PC-3 (cell line): ENCODE data around the gene ACTL7B. TPM values are rescaled to one million over a fixed set of nuclear protein-coding genes. Genes with fewer than 3 reads are reported as not detected.

ENCODE experiments used
- ATAC-seq: fragments of 200-7000 bp; cut with Tn5 transposase; 2 replicates; pipeline ENCODE4 v1.9.1; 2020; ENCODE audit warnings: mild to moderate bottlenecking, moderate library complexity
- BruUV-seq: library from RNA; stranded (reverse); fragments of 400-500 nt; replicated peaks from 2 replicates; lab custom pipeline; 2021; lab: Mats Ljungman, UMichigan
- CTCF ChIA-PET: fragments of 300-600 bp; sonication (Branson Sonifier 250); formaldehyde crosslinking; loops from one replicate; lab custom pipeline; 2022; ENCODE audit warnings: antibody characterized with exemption; lab: Charles Lee
- POLR2A ChIA-PET: fragments of 300-600 bp; sonication (Branson Sonifier 250); formaldehyde crosslinking; loops from one replicate; lab custom pipeline; 2022; ENCODE audit warnings: antibody characterized with exemption; ENCODE audit not compliant: unreplicated experiment; lab: Charles Lee
- DNase-seq: peaks from one replicate; pipeline ENCODE4 v3.0.0-alpha.2; 2015
- H2AFZ ChIP-seq: fragments of 300-600 bp; sonication (generic); 2 replicates; pipeline ENCODE4 v1.6.0; 2016; ENCODE audit warnings: antibody characterized with exemption, low read length
- H3F3A ChIP-seq: fragments of 300-600 bp; sonication (generic); one replicate; pipeline ENCODE4 v1.6.0; 2017; ENCODE audit warnings: antibody characterized with exemption, low read length, control low read depth, mild to moderate bottlenecking; ENCODE audit not compliant: unreplicated experiment
- H3K27ac ChIP-seq: fragments of 300-600 bp; sonication (generic); 2 replicates; pipeline ENCODE4 v1.5.1; 2016; ENCODE audit warnings: mild to moderate bottlenecking, low read length
- H3K27me3 ChIP-seq: fragments of 300-600 bp; sonication (generic); 2 replicates; pipeline ENCODE4 v1.6.1; 2016; ENCODE audit warnings: low read length, mixed read lengths
- H3K36me3 ChIP-seq: fragments of 300-600 bp; sonication (generic); 2 replicates; pipeline ENCODE4 v1.6.1; 2016; ENCODE audit warnings: low read depth, mixed run types, low read length, mixed read lengths
- H3K4me1 ChIP-seq: fragments of 300-600 bp; sonication (generic); 2 replicates; pipeline ENCODE4 v1.5.1; 2016; ENCODE audit warnings: low read length; ENCODE audit not compliant: insufficient read depth
- H3K4me2 ChIP-seq: fragments of 300-600 bp; sonication (generic); 2 replicates; pipeline ENCODE4 v1.6.0; 2016; ENCODE audit warnings: low read length
- H3K4me3 ChIP-seq: fragments of 300-600 bp; sonication (generic); 2 replicates; pipeline ENCODE4 v1.5.1; 2016; ENCODE audit warnings: mild to moderate bottlenecking, low read length, mixed read lengths
- H3K79me2 ChIP-seq: fragments of 300-600 bp; sonication (generic); 2 replicates; pipeline ENCODE4 v1.6.1; 2017; ENCODE audit warnings: low read length, mixed read lengths
- H3K9ac ChIP-seq: fragments of 300-600 bp; sonication (generic); 2 replicates; pipeline ENCODE4 v1.6.0; 2016; ENCODE audit warnings: mild to moderate bottlenecking, low read length
- H3K9me2 ChIP-seq: fragments of 300-600 bp; sonication (generic); replicated peaks from 2 replicates; pipeline ENCODE4 v1.6.1; 2016; ENCODE audit warnings: mixed run types, low read length, mixed read lengths
- H3K9me3 ChIP-seq: fragments of 300-600 bp; sonication (generic); 2 replicates; pipeline ENCODE4 v1.6.1; 2016; ENCODE audit warnings: low read length, mixed read lengths
- H4K20me1 ChIP-seq: fragments of 300-600 bp; sonication (generic); 2 replicates; pipeline ENCODE4 v1.6.1; 2016; ENCODE audit warnings: low read length, mixed read lengths
- CTCF ChIP-seq: fragments of 300-600 bp; sonication (generic); conservative IDR thresholded peaks from 2 replicates; pipeline ENCODE4 v1.5.1; 2017; ENCODE audit warnings: antibody characterized with exemption, low read depth, mild to moderate bottlenecking, low read length
- EZH2 ChIP-seq: fragments of 300-600 bp; sonication (generic); IDR thresholded peaks from one replicate; pipeline ENCODE4 v1.6.1; 2017; ENCODE audit warnings: antibody characterized with exemption, mild to moderate bottlenecking, low read length; ENCODE audit not compliant: unreplicated experiment
- EZH2phosphoT487 ChIP-seq: fragments of 300-600 bp; sonication (generic); IDR thresholded peaks from 2 replicates; pipeline ENCODE4 v1.6.1; 2018; ENCODE audit warnings: mild to moderate bottlenecking, antibody characterized with exemption, low read length, borderline replicate concordance
- intact Hi-C: fragments of 100-400 bp; cut with micrococcal nuclease; formaldehyde crosslinking; loops from 2 replicates; pipeline ENCODE4 v1.9.0; 2023
- total RNA-seq: library from RNA; depleted of rRNA; stranded (reverse); fragments of >200 nt; gene quantifications from 2 replicates; pipeline ENCODE4 v1.2.3, GENCODE V29; 2014

The ACTL7B gene
- total RNA-seq, 1 experiment from 2014 or later, result not detected

GRCh38 chr9:108864446-108864845, 8.7 kb upstream of the ACTL7B start:
- Histone ChIP-seq H4K20me1 (no peaks in the 10 kb centered on the region), H3K4me3 (no peak overlapping the region), H3K4me1 (peaks cover 7% of the 10 kb centered on the region), H3K4me2 (no peak overlapping the region), H3K79me2 (no peaks in the 10 kb centered on the region), H3K9me2 (no peaks in the 10 kb centered on the region), H3F3A (no peaks in the 10 kb centered on the region), H3K36me3 (no peaks in the 10 kb centered on the region), H3K27me3 (no peaks in the 10 kb centered on the region), H3K9ac (no peak overlapping the region), H3K9me3 (no peaks in the 10 kb centered on the region), H3K27ac (no peak overlapping the region), H2AFZ (no peak overlapping the region)
- TF ChIP-seq EZH2phosphoT487, result no peak
- no peak for TF ChIP-seq EZH2
- TF ChIP-seq CTCF, result no peak
- ATAC-seq (no peak), DNase-seq (no peak)
- intact Hi-C loops, result no loop called here
- CTCF ChIA-PET, result no interaction called here
- BruUV-seq, result no TSS peak
- POLR2A ChIA-PET, result no interaction called here

GRCh38 chr9:108863891-108864290, 8.1 kb upstream of the ACTL7B start:
- Histone ChIP-seq H2AFZ (no peak overlapping the region), H3K27me3 (no peaks in the 10 kb centered on the region), H3K9me3 (no peaks in the 10 kb centered on the region), H3K36me3 (no peaks in the 10 kb centered on the region), H3K27ac (no peak overlapping the region), H3K9me2 (no peaks in the 10 kb centered on the region), H3K4me3 (no peak overlapping the region), H3F3A (no peaks in the 10 kb centered on the region), H3K79me2 (no peaks in the 10 kb centered on the region), H3K9ac (no peak overlapping the region), H3K4me2 (no peak overlapping the region), H4K20me1 (no peaks in the 10 kb centered on the region), H3K4me1 (peaks cover 2% of the 10 kb centered on the region)
- ChIA-PET POLR2A (no interaction called here), CTCF (no interaction called here)
- intact Hi-C loops, result no loop called here
- no peak for TF ChIP-seq EZH2phosphoT487
- no peak for DNase-seq
- ATAC-seq, result no peak
- no TSS peak for BruUV-seq

GRCh38 chr9:108861997-108862396, 6.2 kb upstream of the ACTL7B start, which contains the start of gene ACTL7A:
TSS of gene ACTL7A (plus strand) at chr9:108862266. CDS start at chr9:108862323, 57 bp downstream.
- TF ChIP-seq CTCF, result no peak
- ATAC-seq, result no peak
- H3K4me3 ChIP-seq, result no peak within 1 kb of the TSS
- H3K4me1 ChIP-seq, result no peaks in the 10 kb centered on the region
- no peaks in the 10 kb centered on the region for H3K27me3 ChIP-seq
- no peak within 1 kb of the TSS for H3K27ac ChIP-seq
- POLR2A ChIA-PET, result no interaction called here
- no peaks in the 10 kb centered on the region for H3K9me3 ChIP-seq
- no peak for DNase-seq
- no peaks in the 10 kb centered on the region for H3K79me2 ChIP-seq
- BruUV-seq, result no TSS peak
- no peaks in the 10 kb centered on the region for H3K9me2 ChIP-seq
- no peaks in the 10 kb centered on the region for H3K36me3 ChIP-seq
- H3F3A ChIP-seq, result no peaks in the 10 kb centered on the region
- intact Hi-C loops, result no loop called here
- CTCF ChIA-PET, result no interaction called here
- no peak within 1 kb of the TSS for H3K9ac ChIP-seq
- no peak within 1 kb of the TSS for H2AFZ ChIP-seq
- no peaks in the 10 kb centered on the region for H4K20me1 ChIP-seq
- H3K4me2 ChIP-seq, result no peak within 1 kb of the TSS
